HG03025 (cell line): ENCODE data around the gene DBNL.

Experiments
- ATAC-seq: cut with Tn5 transposase; IDR thresholded peaks from one replicate; pipeline ENCODE4 v1.9.1; 2021; ENCODE audit warnings: mild to moderate bottlenecking, moderate library complexity; ENCODE audit not compliant: unreplicated experiment, low FRiP score

Gene DBNL

GRCh38 chr7:44107116-44107960, 62.8 kb downstream of the DBNL start:
- no peak for ATAC-seq

- no peak for ATAC-seq
Observed at GRCh38 chr7:44107961-44108767, 63.7 kb downstream of the DBNL start.

- no peak for ATAC-seq
Observed at GRCh38 chr7:44108768-44109750, 64.6 kb downstream of the DBNL start.

DNA sequence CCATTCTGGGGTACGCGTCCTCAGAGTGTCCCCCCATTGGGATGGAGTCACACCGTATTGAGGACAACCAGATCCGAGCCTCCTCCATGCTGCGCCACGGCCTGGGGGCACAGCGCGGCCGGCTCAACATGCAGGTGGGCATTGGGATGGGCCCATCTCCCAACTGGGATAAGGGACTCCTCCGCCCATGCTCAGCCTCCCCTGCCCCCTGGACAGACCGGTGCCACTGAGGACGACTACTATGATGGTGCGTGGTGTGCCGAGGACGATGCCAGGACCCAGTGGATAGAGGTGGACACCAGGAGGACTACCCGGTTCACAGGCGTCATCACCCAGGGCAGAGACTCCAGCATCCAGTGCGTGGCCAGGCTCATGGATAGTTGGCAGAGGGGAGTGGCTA, 65.5 kb downstream of the DBNL start:
- ATAC-seq: no peak

DNA sequence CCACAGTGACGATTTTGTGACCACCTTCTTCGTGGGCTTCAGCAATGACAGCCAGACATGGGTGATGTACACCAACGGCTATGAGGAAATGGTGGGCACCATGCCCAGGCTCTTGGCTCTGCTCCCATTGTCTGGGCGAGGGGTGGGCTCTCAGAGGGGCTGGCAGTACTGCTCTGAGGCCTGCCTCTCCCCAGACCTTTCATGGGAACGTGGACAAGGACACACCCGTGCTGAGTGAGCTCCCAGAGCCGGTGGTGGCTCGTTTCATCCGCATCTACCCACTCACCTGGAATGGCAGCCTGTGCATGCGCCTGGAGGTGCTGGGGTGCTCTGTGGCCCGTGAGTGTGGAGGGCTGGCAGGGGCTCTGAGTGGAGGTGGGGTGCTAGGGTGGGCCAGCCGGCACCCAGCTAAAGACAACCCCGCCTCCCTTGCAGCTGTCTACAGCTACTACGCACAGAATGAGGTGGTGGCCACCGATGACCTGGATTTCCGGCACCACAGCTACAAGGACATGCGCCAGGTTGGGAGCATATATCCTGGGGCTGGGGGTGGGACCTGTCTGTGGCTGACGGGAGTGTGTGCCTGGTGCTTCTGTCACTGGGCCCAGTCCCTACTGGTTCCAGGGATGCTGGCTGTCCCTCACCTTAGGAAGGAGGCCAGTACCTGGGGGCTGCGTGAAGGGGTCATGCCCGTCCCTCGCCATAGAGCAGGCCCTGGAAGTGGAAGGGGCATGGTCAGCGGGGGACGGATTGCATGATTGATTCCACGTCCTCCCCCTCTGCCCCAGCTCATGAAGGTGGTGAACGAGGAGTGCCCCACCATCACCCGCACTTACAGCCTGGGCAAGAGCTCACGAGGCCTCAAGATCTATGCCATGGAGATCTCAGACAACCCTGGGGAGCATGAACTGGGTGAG, 66.5 kb downstream of the DBNL start:
- no peak for ATAC-seq
